GM18498 (cell line): ENCODE results near the gene PPA1.
A peak's percentile ranks its signal among the peaks of the same experiment; 100 is the strongest.
"Not testable (repeated sequence)": the region's sequence is repeated elsewhere in the genome, so short reads cannot be mapped to it uniquely, and the experiment has no call there.

ENCODE experiments used
- ATAC-seq: cut with Tn5 transposase; IDR thresholded peaks from one replicate; pipeline ENCODE4 v1.9.1; 2021; ENCODE audit warnings: mild to moderate bottlenecking, moderate library complexity; ENCODE audit not compliant: unreplicated experiment

PPA1 gene

DNA sequence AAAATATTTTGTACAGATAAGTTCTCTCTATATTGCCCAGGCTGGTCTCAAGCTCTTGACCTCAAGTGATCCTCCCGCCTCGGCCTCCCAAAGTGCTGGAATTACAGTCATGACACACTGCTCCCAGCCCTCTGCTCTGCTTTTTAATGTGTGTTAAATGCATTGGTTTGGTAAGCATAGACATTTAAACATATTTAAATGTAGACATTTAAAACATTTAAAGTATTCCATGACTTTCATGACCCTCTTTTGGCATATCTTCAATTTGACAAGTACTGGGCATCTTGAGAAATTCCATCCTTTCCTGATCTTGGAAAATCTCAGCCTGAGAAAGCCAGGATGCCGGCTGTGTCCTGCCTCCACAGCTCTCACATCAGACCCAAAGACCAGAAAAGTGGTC, 57.7 kb downstream of the PPA1 start:
- ATAC-seq = no peak

DNA sequence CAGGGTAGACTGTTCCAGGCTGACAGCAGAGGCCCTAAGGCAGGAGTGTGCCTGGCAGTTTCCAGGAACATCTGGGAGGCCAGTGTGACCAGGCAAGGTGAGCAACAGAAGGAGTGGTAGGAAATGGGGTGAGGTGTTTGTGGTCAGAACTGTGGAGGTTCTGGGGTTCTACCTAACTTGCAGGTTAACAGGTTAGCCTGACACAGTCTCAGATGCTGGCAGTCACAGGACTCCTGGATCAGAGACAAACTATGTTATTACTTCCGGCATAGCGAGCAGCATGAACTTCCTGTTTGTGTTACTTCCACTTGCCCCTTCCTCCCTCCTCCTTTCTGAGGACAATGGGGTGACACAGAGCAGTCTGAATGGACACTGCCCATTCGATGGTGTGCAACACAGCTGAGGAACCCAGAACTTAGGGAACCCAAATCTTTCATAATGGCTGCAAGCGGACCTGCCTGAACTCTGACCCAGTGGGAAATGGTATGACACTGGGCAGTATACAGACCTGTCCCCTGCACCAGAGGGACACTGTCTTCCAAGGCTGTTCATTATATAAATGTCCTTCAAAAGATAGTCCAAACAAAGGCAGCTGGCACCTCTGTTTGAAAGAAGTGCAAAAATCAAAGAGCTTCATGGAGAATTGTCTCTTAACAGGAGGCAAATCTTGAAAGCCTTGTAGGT, 59.0 kb downstream of the PPA1 start:
- ATAC-seq = no peak

DNA sequence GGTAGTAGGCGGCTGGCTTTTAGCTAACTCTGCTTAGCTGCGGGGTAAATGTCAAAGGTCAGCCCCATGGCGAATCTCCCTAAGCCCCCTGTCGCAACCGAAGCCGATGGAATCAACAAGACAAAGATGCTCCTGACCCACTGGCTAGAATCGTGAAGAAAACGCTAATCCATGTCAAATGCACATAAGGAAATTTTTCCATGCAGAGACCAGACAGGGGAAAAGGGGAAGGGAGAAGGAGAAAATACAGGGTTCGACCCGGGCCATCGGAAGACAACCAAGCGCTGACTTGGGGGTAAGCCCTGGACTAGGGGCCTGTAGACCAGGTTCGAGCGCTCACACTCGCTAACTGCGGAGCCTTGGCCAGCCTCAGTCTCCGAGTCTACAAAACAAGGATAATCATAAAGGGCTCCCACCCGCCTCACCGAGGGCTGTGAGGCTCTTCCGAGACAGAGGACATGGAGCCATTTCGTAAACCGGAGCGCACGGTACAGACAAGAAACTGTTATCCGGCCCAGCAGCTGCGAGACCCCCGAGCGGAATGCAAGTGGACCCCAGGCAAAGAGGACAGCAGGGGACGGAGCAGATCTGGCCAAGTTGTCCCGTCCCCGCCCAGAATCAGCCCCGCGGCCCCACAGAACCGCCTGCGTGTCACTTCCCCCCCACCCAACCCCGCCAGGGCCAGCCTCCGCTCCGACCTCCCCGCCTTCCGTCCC, 63.4 kb downstream of the PPA1 start:
- peak; percentile 22 for ATAC-seq

DNA sequence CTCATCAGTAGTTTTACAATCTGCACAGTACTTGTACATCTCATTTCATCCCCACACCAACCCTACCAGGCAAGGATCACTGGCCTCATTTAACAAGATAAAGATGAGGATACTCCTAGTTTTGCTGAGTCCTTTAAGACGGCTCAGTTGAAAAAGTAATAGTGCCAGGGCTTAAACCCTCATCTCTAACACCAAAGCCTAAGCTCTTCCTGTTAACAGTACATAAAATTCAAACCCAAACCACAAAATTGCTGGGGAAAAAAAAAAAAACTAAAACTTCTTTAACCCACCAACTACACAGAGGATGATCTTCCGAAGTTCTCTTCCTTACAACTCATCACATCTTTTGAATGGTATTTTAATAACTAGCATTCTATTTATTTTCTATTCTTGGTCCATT, 64.2 kb downstream of the PPA1 start:
- no peak for ATAC-seq

DNA sequence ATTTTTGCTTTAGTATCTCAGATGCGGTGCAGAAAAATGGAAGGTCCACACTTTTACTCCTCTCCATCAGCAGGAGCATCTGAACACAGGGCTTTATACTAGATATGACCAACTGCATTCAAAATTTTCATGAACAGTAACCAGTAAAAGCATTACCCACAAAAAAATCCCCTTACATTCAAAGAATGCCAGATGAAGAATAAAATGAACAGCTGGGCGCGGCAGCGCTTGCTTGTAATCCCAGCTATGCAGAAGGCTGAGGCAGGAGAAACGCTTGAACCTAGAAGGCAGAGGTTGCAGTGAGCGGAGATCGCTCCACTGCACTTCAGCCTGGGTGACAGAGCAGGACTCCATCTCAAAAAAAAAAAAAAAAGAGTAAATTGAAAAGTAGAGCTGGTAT, 66.0 kb downstream of the PPA1 start:
- ATAC-seq = no peak

DNA sequence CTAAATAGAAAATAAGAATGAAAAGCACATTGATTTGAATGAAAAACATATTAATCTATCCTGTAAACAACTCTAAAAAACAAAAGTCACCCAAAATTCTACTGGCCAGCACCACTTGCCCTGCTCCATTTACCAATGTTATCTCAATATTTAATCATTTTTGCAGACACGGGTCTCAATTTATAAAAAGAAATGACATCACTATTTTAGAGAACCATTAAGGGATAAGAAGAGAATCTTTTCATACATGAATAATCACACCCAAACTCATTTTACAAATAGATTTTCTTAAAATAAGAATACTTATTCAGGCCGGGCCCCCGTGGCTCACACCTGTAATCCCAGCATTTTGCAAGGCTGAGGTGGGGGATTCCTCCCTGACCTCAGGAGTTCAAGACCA, 66.8 kb downstream of the PPA1 start:
- ATAC-seq = no peak

DNA sequence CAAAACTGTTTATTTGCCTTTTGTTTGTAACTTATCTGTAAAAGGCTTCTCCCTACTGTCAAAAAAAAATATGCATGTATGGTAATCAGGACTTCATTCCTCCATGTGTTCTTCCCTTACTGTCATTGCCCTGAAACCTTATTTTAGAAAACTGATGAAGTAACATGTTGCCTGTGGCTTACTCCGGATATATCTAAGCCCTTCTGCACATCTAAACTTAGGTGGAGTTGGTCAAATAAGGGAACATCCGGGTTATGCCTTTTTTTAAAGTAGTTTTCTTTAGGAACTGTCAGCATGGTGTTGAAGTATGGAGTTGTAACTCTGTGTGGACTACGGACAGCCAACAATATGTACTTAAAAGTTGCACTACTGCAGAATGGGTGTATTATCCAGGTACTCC, 69.1 kb downstream of the PPA1 start:
- ATAC-seq = no peak

DNA sequence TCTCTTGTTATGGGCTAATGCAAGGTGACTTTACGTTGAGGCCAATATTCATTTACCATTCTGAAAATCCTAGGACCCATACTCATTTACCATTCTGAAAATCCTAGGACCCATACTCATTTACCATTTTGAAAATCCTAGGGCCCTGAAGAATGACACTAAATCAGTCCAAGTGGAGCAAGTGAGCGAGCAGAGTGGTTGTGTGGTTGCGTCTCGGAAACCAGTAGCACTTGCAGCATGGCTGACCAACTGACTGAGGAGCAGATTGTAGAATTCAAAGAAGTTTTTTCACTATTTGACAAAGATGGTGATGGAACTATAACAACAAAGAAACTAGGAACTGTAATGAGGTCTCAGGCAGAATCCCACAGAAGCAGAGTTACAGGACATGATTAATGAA, 69.8 kb downstream of the PPA1 start:
- ATAC-seq = no peak

DNA sequence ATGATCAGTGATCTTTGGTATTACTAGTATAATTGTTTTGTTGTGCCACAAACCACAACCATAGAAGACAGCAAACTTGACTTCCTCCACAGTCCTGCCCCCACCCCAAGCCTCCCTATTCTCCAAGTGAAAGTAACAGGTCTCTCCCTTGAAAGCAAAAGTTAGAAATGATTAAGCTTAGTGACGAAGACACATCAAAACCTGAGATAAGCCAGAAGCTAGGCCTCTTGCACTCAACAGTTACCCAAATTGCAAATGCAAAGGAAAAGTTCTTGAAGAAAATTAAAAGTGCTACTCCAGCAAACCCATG, 70.4 kb downstream of the PPA1 start:
- ATAC-seq = peak; percentile 90

DNA sequence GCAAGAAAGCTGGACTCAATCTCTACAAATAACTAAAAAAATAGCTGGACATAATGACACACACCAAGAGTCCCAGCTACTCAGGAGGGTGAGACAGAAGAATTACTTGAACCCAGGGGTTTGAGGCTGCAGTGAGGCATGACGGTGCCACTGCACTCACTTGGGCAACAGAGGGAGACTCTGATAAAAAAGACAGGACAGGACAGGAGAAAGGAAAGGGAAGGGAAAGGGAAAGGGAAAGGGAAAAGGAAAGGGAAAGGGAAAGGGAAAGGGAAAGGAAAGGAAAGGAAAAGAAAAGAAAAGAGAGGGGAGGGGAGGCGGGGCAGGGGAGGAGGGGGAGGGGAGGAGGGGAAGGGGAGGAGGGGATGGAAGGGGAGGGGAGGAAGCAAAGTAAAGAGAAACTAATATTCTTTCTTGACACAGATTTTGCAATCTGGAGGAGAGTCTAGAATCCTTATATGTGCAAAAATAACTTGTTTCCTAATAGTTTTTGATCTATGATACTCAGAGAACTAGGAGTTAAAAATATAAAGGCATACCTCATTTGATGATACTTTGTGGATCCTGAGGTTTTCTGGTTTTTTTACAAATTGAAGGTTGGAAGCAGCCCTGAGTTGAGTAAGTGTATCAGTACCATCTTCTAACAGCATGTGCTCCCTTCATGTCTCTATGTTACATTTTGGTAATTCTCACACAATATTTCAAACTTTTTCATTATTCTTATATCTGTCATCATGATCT, 70.9 kb downstream of the PPA1 start:
- peak; percentile 27 for ATAC-seq

DNA sequence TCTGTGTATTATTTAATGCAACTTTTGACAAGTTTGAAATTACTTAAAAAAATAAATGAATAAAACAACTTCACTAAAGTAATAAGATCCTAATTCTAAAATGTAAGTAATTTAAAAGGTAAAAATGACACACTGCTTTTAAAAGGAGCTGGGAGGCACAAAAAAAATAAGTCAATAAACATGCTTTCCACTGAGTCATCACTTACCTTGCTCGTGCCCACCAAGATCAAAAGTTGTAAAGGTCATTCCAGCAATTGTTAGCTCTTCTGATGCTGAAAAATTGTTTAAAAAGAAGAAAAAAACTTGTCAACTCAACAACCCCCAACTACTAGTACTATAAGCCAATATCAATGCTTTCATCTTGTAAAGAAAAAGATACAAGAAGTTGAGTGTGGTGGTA, 72.4 kb downstream of the PPA1 start:
- no peak for ATAC-seq

DNA sequence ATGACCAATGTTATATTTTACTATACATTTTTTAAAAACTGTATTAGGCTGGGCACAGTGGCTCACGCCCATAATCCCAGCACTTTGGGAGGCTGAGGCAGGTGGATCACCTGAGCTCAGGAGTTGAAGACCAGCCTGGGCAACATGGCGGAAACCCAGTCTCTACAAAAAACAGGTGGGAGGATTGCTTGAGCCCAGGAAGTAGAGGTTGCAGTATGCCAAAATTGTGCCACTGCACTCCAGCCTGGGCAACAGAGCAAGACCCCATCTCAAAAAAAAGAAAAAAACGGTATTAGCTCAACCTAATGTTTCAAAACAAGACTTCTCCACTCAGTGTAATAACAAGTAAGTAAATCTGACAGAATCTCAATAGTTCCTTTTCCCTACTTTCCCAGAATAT, 73.9 kb downstream of the PPA1 start:
- not testable (repeated sequence) for ATAC-seq

DNA sequence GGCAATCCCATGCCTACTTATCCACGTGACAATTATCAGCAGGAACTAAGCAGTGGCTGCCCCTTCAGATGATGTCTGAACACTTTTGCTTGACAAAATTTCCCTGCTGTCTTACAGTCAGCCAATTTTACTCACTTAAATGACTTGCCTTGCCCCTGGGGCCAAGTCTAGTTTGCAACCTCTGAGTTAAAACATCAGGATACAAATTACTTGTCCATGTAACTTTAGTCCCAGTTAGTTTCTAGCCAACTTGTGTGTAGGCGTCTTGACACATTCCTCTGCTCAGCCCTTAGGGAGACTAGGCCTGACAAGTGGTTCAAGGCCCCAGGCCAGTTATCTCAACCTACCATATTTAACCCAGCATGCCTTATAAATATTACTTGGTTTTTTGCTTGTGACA, 75.1 kb downstream of the PPA1 start:
- no peak for ATAC-seq

DNA sequence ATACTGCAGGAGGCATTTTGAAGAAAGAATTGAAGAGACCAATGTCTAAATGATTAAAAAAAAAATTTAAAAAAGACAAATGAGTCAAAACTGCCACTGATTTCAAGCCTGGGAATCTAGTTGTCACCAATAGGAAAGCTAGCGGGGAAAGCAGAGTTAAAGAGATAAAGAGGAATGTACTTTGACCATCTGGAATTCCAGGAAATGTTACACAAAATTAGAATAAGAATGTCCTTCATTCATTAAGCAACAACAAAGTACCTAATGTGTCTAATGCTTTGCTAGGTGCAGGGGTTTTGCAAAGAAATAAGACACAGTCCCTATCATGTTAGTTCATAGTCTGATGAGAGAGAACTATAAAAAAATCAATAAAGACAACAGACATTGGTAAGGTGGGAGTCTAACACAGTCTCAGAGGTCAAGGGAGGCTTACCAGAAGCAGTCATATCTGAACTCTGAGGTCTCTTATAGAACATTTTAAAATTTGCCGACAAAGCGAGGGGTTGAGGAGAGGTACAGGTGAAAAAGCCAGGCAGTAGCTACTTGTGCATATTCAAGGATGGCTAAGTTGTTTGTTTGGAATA, 77.9 kb downstream of the PPA1 start:
- ATAC-seq = no peak
